ENCODE measurements around the gene FRMD4B.

Gene FRMD4B

GRCh38 chr3:69120879-69121464 lies 264.9 kb downstream of the FRMD4B start:
- no peak overlapping the region for H3K4me2 ChIP-seq (ENCODE audit: low read length)
- H3K4me1 ChIP-seq, result peaks cover 3% of the 10 kb centered on the region
- no peaks in the 10 kb centered on the region for H3K9me3 ChIP-seq (ENCODE audit: control insufficient read depth, low read length)
- no peaks in the 10 kb centered on the region for H3K79me2 ChIP-seq
- no peaks in the 10 kb centered on the region for H3K36me3 ChIP-seq (ENCODE audit: control insufficient read depth, insufficient read depth, low read length)
- no peak overlapping the region for H3K4me3 ChIP-seq (ENCODE audit: low read depth, low read length)
- no peak overlapping the region for H3K27ac ChIP-seq
- no peaks in the 10 kb centered on the region for H3K27me3 ChIP-seq (ENCODE audit: control insufficient read depth, insufficient read depth, low read length)
- peak overlapping the region; percentile 3 for H2AFZ ChIP-seq
- no peak overlapping the region for H3K9ac ChIP-seq
- TF ChIP-seq CTCF (IDR thresholded peaks at IDR 0.05), result peak; percentile 94
